K562 (cell line): ENCODE measurements around the gene MTREX. TPM values are rescaled to one million over a fixed set of nuclear protein-coding genes. Genes with fewer than 3 reads are reported as not detected.

Experiments
- ATAC-seq: fragments of 200-7000 bp; cut with Tn5 transposase; 3 replicates; pipeline ENCODE4 v1.9.1; 2020; ENCODE audit warnings: moderate library complexity
- BruUV-seq: library from RNA; stranded (reverse); fragments of 400-500 nt; replicated peaks from 2 replicates; lab custom pipeline; 2021; lab: Mats Ljungman, UMichigan
- CTCF ChIA-PET: fragments of 300-600 bp; formaldehyde crosslinking; extraction: SDS; loops from one replicate; lab custom pipeline; 2021; ENCODE audit warnings: low intra/inter-chr PET ratio; lab: Yijun Ruan, JAX
- POLR2A ChIA-PET: fragments of 300-600, 350-650 bp; sonication (Branson Sonifier 250); formaldehyde crosslinking; extraction: SDS; loops from one replicate; lab custom pipeline; 2021; ENCODE audit warnings: antibody characterized with exemption, inconsistent platforms; lab: Yijun Ruan, JAX
- DNase-seq, 4 experiments: peaks; one replicate each; pipeline versions ENCODE4 v3.0.0 to v3.0.0-alpha.2; 2011 to 2018; ENCODE audit warnings: low spot score in 3 of 4, mixed read lengths in 3 of 4; ENCODE audit errors: extremely low read depth in 1 of 4
- FAIRE-seq: peaks from 2 replicates; lab custom pipeline; 2011; peaks lifted over from hg19 to GRCh38; lab: Jason Lieb, UNC
- H2AFZ ChIP-seq: 2 replicates; pipeline ENCODE4 v1.6.0; 2011; ENCODE audit warnings: low read depth, low read length, control low read depth, inconsistent platforms
- H3K27ac ChIP-seq: fragments of 200-600 bp; 3 replicates; pipeline ENCODE4 v1.8.0; 2011; ENCODE audit warnings: low read depth, mild to moderate bottlenecking, control low read depth, inconsistent platforms, low read length, moderate library complexity, mixed read lengths; ENCODE audit errors: extremely low read depth
- H3K27me3 ChIP-seq, 2 experiments: fragments of 300-600 bp in 1 of 2; 2 replicates in 1 of 2; 3 replicates in 1 of 2; pipeline versions ENCODE4 v1.6.0 to v1.8.0; 2011; ENCODE audit warnings: inconsistent platforms in 2 of 2, low read length in 2 of 2, mild to moderate bottlenecking in 1 of 2, mixed read lengths in 1 of 2, moderate library complexity in 1 of 2; ENCODE audit not compliant: control insufficient read depth in 2 of 2, insufficient read depth in 2 of 2
- H3K36me3 ChIP-seq: fragments of 300-600 bp; 3 replicates; pipeline ENCODE4 v1.8.0; 2011; ENCODE audit warnings: mild to moderate bottlenecking, low read length, inconsistent platforms; ENCODE audit not compliant: control insufficient read depth, insufficient read depth
- H3K4me1 ChIP-seq, 2 experiments: fragments of 200-600 bp in 1 of 2; replicated peaks in 1 of 2; 2 replicates in 1 of 2; 3 replicates in 1 of 2; pipeline versions ENCODE4 v1.5.1 to v1.8.0; 2011; ENCODE audit warnings: inconsistent platforms in 2 of 2, low read length in 2 of 2, mild to moderate bottlenecking in 1 of 2, mixed read lengths in 1 of 2, moderate library complexity in 1 of 2; ENCODE audit not compliant: control insufficient read depth in 2 of 2, insufficient read depth in 2 of 2
- H3K4me2 ChIP-seq: 2 replicates; pipeline ENCODE4 v1.6.1; 2011; ENCODE audit warnings: low read length, control low read depth, inconsistent platforms, mixed read lengths; ENCODE audit not compliant: insufficient read depth
- H3K4me3 ChIP-seq: fragments of 200-600 bp; sonication (generic), shearing (Covaris generic); 2 replicates; pipeline ENCODE4 v1.5.1; 2016; ENCODE audit warnings: control low read depth, inconsistent platforms
- H3K79me2 ChIP-seq: fragments of 200-600 bp; 3 replicates; pipeline ENCODE4 v1.8.0; 2011; ENCODE audit warnings: low read length, inconsistent platforms; ENCODE audit not compliant: control insufficient read depth, insufficient read depth
- H3K9ac ChIP-seq, 2 experiments: 2 replicates each; pipeline versions ENCODE4 v1.6.0 to v1.6.1; 2011; ENCODE audit warnings: low read depth in 2 of 2, low read length in 2 of 2, control low read depth in 1 of 2, inconsistent platforms in 1 of 2, mild to moderate bottlenecking in 1 of 2, mixed read lengths in 1 of 2; ENCODE audit not compliant: insufficient read depth in 1 of 2
- H3K9me1 ChIP-seq: one replicate; pipeline ENCODE4 v1.6.0; 2011; ENCODE audit warnings: inconsistent platforms, mild to moderate bottlenecking, low read length, moderate library complexity; ENCODE audit not compliant: control insufficient read depth, insufficient read depth
- H3K9me3 ChIP-seq: replicated peaks from 2 replicates; pipeline ENCODE4 v1.5.1; 2011; ENCODE audit warnings: low read depth, low read length, inconsistent platforms; ENCODE audit not compliant: control insufficient read depth, insufficient read depth
- H4K20me1 ChIP-seq: replicated peaks from 2 replicates; pipeline ENCODE4 v1.6.1; 2011; ENCODE audit warnings: low read length, inconsistent platforms, mixed read lengths; ENCODE audit not compliant: control insufficient read depth, insufficient read depth
- CTCFL ChIP-seq: IDR thresholded peaks from 2 replicates; pipeline ENCODE4 v1.6.1; 2011; ENCODE audit warnings: borderline replicate concordance, low read depth, mild to moderate bottlenecking, moderate library complexity, low read length; ENCODE audit not compliant: insufficient read depth, poor library complexity, severe bottlenecking
- E2F3 ChIP-seq: fragments of 250-450 bp; sonication (Bioruptor Pico); IDR thresholded peaks from 2 replicates; pipeline ENCODE4 v1.4.0; 2020; ENCODE audit warnings: mild to moderate bottlenecking
- EWSR1 ChIP-seq: fragments of 450-650 bp; IDR thresholded peaks from 2 replicates; pipeline ENCODE4 v1.6.1; 2018; ENCODE audit warnings: borderline replicate concordance, mild to moderate bottlenecking, low read depth, moderate library complexity; ENCODE audit not compliant: partially characterized antibody
- FIP1L1 ChIP-seq: fragments of 200-400 bp; formaldehyde crosslinking; IDR thresholded peaks from 2 replicates; pipeline ENCODE4 v1.6.1; 2018; ENCODE audit warnings: mild to moderate bottlenecking, low read depth, low read length; ENCODE audit not compliant: poor library complexity, severe bottlenecking
- FOXK1 ChIP-seq: sonication (generic); formaldehyde crosslinking; IDR thresholded peaks from 2 replicates; pipeline ENCODE4 v1.8.0; 2022; ENCODE audit warnings: missing genetic modification reagents, mild to moderate bottlenecking, borderline replicate concordance
- HDAC2 ChIP-seq: fragments of 450-650 bp; IDR thresholded peaks from 2 replicates; pipeline ENCODE4 v1.6.1; 2016; ENCODE audit warnings: mild to moderate bottlenecking
- HNRNPL ChIP-seq: fragments of 200-400 bp; formaldehyde crosslinking; IDR thresholded peaks from 2 replicates; pipeline ENCODE4 v1.6.1; 2017; ENCODE audit warnings: low read depth, mild to moderate bottlenecking, low read length
- MAFK ChIP-seq: IDR thresholded peaks from 2 replicates; pipeline ENCODE4 v1.6.1; 2011; ENCODE audit warnings: low read length, improper control_type of control experiment
- MCM7 ChIP-seq, 2 experiments: fragments of 450-650 bp; IDR thresholded peaks; 2 replicates each; pipeline ENCODE4 v1.6.1; 2016 to 2018
- MTA2 ChIP-seq: fragments of 450-650 bp; IDR thresholded peaks from 2 replicates; pipeline ENCODE4 v1.6.1; 2016; ENCODE audit warnings: low read depth
- NRF1 ChIP-seq, 2 experiments: fragments of 450-650 bp; IDR thresholded peaks in 1 of 2; conservative IDR thresholded peaks in 1 of 2; 2 replicates each; pipeline ENCODE4 v1.6.1; 2014; ENCODE audit warnings: mild to moderate bottlenecking in 2 of 2
- RCOR1 ChIP-seq, 2 experiments: IDR thresholded peaks; 2 replicates each; pipeline ENCODE4 v1.6.1; 2012; ENCODE audit warnings: low read depth in 2 of 2, low read length in 2 of 2, borderline replicate concordance in 1 of 2, improper control_type of control experiment in 1 of 2
- SMAD1 ChIP-seq: fragments of 150-350 bp; IDR thresholded peaks from 2 replicates; pipeline ENCODE4 v1.6.1; 2014; ENCODE audit warnings: low read length, low read depth; ENCODE audit not compliant: partially characterized antibody
- SUPT5H ChIP-seq: fragments of 450-650 bp; IDR thresholded peaks from 2 replicates; pipeline ENCODE4 v1.6.1; 2016
- TAF15 ChIP-seq: fragments of 200-400 bp; formaldehyde crosslinking; IDR thresholded peaks from 2 replicates; pipeline ENCODE4 v1.6.1; 2017; ENCODE audit warnings: mild to moderate bottlenecking, low read depth, low read length, moderate library complexity
- XRCC5 ChIP-seq: fragments of 200-400 bp; formaldehyde crosslinking; IDR thresholded peaks from 2 replicates; pipeline ENCODE4 v1.6.1; 2017; ENCODE audit warnings: low read depth, mild to moderate bottlenecking, low read length
- ZNF134 ChIP-seq: fragments of 250-450 bp; sonication (Bioruptor Pico); conservative IDR thresholded peaks from 2 replicates; pipeline ENCODE4 v1.4.0; 2020
- ZNF347 ChIP-seq: fragments of 450-650 bp; formaldehyde crosslinking; IDR thresholded peaks from 2 replicates; pipeline ENCODE4 v1.4.0; 2020; ENCODE audit warnings: low read depth, mild to moderate bottlenecking, moderate library complexity
- WGBS: fragments of 100-300 bp; shearing (Covaris generic); methylation state at CpG from one replicate; pipeline ENCODE4 v1.1.6; 2016; ENCODE audit warnings: low coverage, mixed read lengths; ENCODE audit not compliant: insufficient coverage; ENCODE audit errors: missing lambda C conversion rate; 5-methylcytosine and 5-hydroxymethylcytosine counted together
- in situ Hi-C: fragments of 300-500 bp; cut with MboI; formaldehyde crosslinking; loops from 4 replicates; pipeline ENCODE4 v1.15.0; 2018; ENCODE audit warnings: inconsistent platforms, mixed read lengths
- intact Hi-C: fragments of 100-400 bp; cut with micrococcal nuclease; formaldehyde crosslinking; loops from 2 replicates; pipeline ENCODE4 v1.14.2; 2022
- polyA plus RNA-seq, 8 experiments: library from polyadenylated mRNA; depleted of rRNA in 4 of 8; stranded (reverse) in 5 of 8; unstranded in 3 of 8; fragments of >200 nt; fragmentation: Nextera tagmentation in 2 of 8; fragmentation: Illumina TruSeq in 1 of 8; extraction: Ambion mirVana in 2 of 8; extraction: Trizol in 1 of 8; gene quantifications; 2 replicates each; pipeline versions ENCODE4 v1.2.1 to v1.2.3, GENCODE V29; 2011 to 2014; ENCODE audit warnings: inconsistent platforms in 1 of 8, missing spikeins in 1 of 8
- total RNA-seq, 7 experiments: library from RNA; depleted of rRNA in 6 of 7; stranded (reverse); fragments of >200 nt in 6 of 7; fragmentation: Illumina TruSeq in 2 of 7; extraction: Trizol in 2 of 7; gene quantifications; 2 replicates each; pipeline versions ENCODE4 v1.2.1 to v1.2.3, GENCODE V29; 2011 to 2021; ENCODE audit warnings: low replicate concordance in 1 of 7

The MTREX gene
- total and polyA plus RNA-seq, 9 of the 15 experiments (the other 6 are each of a cell fraction or from before 2014, with no cell fraction given): 52.9 to 193 (median 150) TPM

DNA sequence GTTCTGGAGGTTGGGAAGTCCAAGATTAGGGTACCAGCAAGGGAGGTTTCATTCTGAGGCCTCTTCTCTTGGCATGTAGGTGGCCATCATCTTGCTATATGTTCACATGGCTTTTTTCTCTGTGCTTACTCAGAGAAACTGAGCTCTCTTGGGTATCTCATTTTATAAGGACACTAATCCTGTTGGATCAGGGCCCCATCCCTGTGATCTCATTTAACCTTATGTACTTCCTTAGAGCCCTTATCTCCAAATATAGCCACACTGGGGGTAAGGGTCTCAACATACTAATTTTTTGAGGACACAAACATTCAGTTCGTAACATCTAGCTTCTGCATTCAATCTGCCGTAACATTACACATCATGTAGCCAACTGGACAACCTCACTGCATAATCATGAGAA, 6.9 kb upstream of the MTREX start:
- no peak for FAIRE-seq
- no peak for DNase-seq
- Histone ChIP-seq H3K27ac (no peak overlapping the region), H4K20me1 (no peaks in the 10 kb centered on the region), H3K27me3 (no peaks in the 10 kb centered on the region), H3K79me2 (peaks cover 76% of the 10 kb centered on the region), H3K4me1 (peaks cover 0 to 6% of the 10 kb centered on the region in 2 experiments; a peak in 2 of 5 replicates), H3K9me1 (no peaks in the 10 kb centered on the region), H3K4me2 (no peak overlapping the region), H2AFZ (no peak overlapping the region), H3K4me3 (no peak overlapping the region), H3K9me3 (peaks cover 7% of the 10 kb centered on the region), H3K9ac (no peak overlapping the region), H3K36me3 (peaks cover 52% of the 10 kb centered on the region)
- CTCF ChIA-PET: no interaction called here
- TF ChIP-seq NRF1 (conservative IDR thresholded peaks at IDR 0.05 in 1 of 2, IDR thresholded peaks at IDR 0.05 in 1 of 2) (no peak), CTCFL (no peak), MAFK (no peak), FOXK1 (CRISPR knock-in tag) (no peak), ZNF347 (no peak), SUPT5H (no peak), SMAD1 (no peak), FIP1L1 (no peak), MCM7 (IDR thresholded peaks at IDR 0.05) (no peak), RCOR1 (IDR thresholded peaks at IDR 0.05; ENCODE audit: borderline replicate concordance in 1 of 2, low read depth in 2 of 2, low read length in 2 of 2) (no peak), MTA2 (no peak), HDAC2 (no peak), ZNF134 (CRISPR knock-in tag) (no peak), EWSR1 (no peak), XRCC5 (no peak), HNRNPL (no peak), E2F3 (CRISPR knock-in tag) (no peak), TAF15 (no peak)
- 97% methylated on average over 2 of the region's 2 CpGs for WGBS
- BruUV-seq: no TSS peak
- intact Hi-C loops: loop anchor here (10.0 kb wide), 1 partner anchor 126 kb away; the partner anchor contains the start of gene CDC20B
- in situ Hi-C loops: no loop called here
- no peak for ATAC-seq
- POLR2A ChIA-PET: interaction anchor here (0.7 kb wide), 1 partner anchor 16 kb away, joined by 3 read pairs; no protein-coding TSS in a partner anchor
